Colonic mucosa (tissue), 4 donors: ENCODE measurements around the gene TBC1D16. TPM values are rescaled to one million over a fixed set of nuclear protein-coding genes. Genes with fewer than 3 reads are reported as not detected.

Experiments used
- DNase-seq: peaks from one replicate; pipeline ENCODE4 v3.0.0-alpha.2; 2020
- H3K27ac ChIP-seq: fragments of 200-600 bp; one replicate; pipeline ENCODE4 v1.8.0; 2021
- H3K27me3 ChIP-seq: fragments of 200-600 bp; one replicate; pipeline ENCODE4 v1.8.0; 2021
- H3K36me3 ChIP-seq: fragments of 200-600 bp; one replicate; pipeline ENCODE4 v1.8.0; 2021
- H3K4me1 ChIP-seq: fragments of 200-600 bp; one replicate; pipeline ENCODE4 v1.8.0; 2021; ENCODE audit warnings: mild to moderate bottlenecking
- H3K4me3 ChIP-seq: fragments of 200-600 bp; one replicate; pipeline ENCODE4 v1.8.0; 2021
- H3K9ac ChIP-seq, 2 donors: one replicate each; pipeline ENCODE4 v1.7.0; 2013; ENCODE audit warnings: control low read depth in 2 of 2, low read depth in 2 of 2, low read length in 2 of 2
- H3K9me3 ChIP-seq: fragments of 200-600 bp; one replicate; pipeline ENCODE4 v1.8.0; 2021
- CTCF ChIP-seq: fragments of 200-600 bp; IDR thresholded peaks from one replicate; pipeline ENCODE4 v1.8.0; 2022; ENCODE audit warnings: antibody characterized with exemption, mild to moderate bottlenecking
- intact Hi-C: fragments of 100-400 bp; cut with DNase I; formaldehyde crosslinking; loops from one replicate; pipeline ENCODE4 v1.14.1; 2022
- total RNA-seq, 2 donors: library from RNA; stranded (reverse); fragmentation: NEBNext Ultra II Directional in 1 of 2; extraction: Animal tissue kit (Norgen Biotek cat#: 25700) in 1 of 2; gene quantifications; one replicate each; pipeline ENCODE4 v1.2.1, GENCODE V29; 2021
- donor health status: healthy.
- donor health status: DM: no; HTN: no; CAD: no.
- donor health status: DM: no; HTN: no; CAD: no.

Gene TBC1D16
- total RNA-seq, 2 donors from 2014 or later, result 14.4 to 19.8 TPM

- no peaks in the 10 kb centered on the region for H3K36me3 ChIP-seq
- no peak for DNase-seq
- no peak overlapping the region for H3K4me3 ChIP-seq
- H3K27ac ChIP-seq, result no peak overlapping the region
- no peaks in the 10 kb centered on the region for H3K9me3 ChIP-seq
- no peaks in the 10 kb centered on the region for H3K27me3 ChIP-seq
- H3K4me1 ChIP-seq, result no peaks in the 10 kb centered on the region
- TF ChIP-seq CTCF, result no peak
- intact Hi-C loops, result loop anchor here (5.0 kb wide), 2 partner anchors 73 to 172 kb away; no protein-coding TSS in a partner anchor
- H3K9ac ChIP-seq, result no peak overlapping the region
These were observed 44.4 kb upstream of the TBC1D16 start for GRCh38 chr17:80080081-80080480.

GRCh38 chr17:80072410-80072809, 36.7 kb upstream of the TBC1D16 start:
- Histone ChIP-seq H3K27me3 (no peaks in the 10 kb centered on the region), H3K4me3 (no peak overlapping the region), H3K9me3 (no peaks in the 10 kb centered on the region), H3K27ac (no peak overlapping the region), H3K36me3 (no peaks in the 10 kb centered on the region), H3K4me1 (no peaks in the 10 kb centered on the region), H3K9ac (no peak overlapping the region)
- no peak for DNase-seq
- intact Hi-C loops, result no loop called here
- TF ChIP-seq CTCF, result no peak

GRCh38 chr17:80071116-80071841, 35.6 kb upstream of the TBC1D16 start:
- TF ChIP-seq CTCF, result no peak
- intact Hi-C loops, result no loop called here
- no peaks in the 10 kb centered on the region for H3K9me3 ChIP-seq
- peak; percentile 44 for DNase-seq
- H3K4me1 ChIP-seq, result no peaks in the 10 kb centered on the region
- no peak overlapping the region for H3K4me3 ChIP-seq
- H3K27ac ChIP-seq, result peak overlapping the region; percentile 60
- no peaks in the 10 kb centered on the region for H3K36me3 ChIP-seq
- no peaks in the 10 kb centered on the region for H3K27me3 ChIP-seq
- peak overlapping the region; percentile 46 to 50 for H3K9ac ChIP-seq

- no peak for DNase-seq
- intact Hi-C loops, result no loop called here
- no peak overlapping the region for H3K4me3 ChIP-seq
- H3K9me3 ChIP-seq, result no peaks in the 10 kb centered on the region
- no peaks in the 10 kb centered on the region for H3K27me3 ChIP-seq
- no peaks in the 10 kb centered on the region for H3K4me1 ChIP-seq
- H3K27ac ChIP-seq, result peak overlapping the region; percentile 60
- no peaks in the 10 kb centered on the region for H3K36me3 ChIP-seq
- peak overlapping the region; percentile 46 to 50 for H3K9ac ChIP-seq
- no peak for TF ChIP-seq CTCF
These were observed 34.9 kb upstream of the TBC1D16 start for GRCh38 chr17:80070375-80071115.

GRCh38 chr17:80068301-80069222, 32.9 kb upstream of the TBC1D16 start:
- H3K9ac ChIP-seq, result no peak overlapping the region
- intact Hi-C loops, result no loop called here
- H3K36me3 ChIP-seq, result no peaks in the 10 kb centered on the region
- DNase-seq, result no peak
- no peaks in the 10 kb centered on the region for H3K4me1 ChIP-seq
- no peaks in the 10 kb centered on the region for H3K9me3 ChIP-seq
- no peak for TF ChIP-seq CTCF
- no peaks in the 10 kb centered on the region for H3K27me3 ChIP-seq
- no peak overlapping the region for H3K4me3 ChIP-seq
- no peak overlapping the region for H3K27ac ChIP-seq
